Loucy (cell line): ENCODE data around the gene ABAT.
"Not testable (repeated sequence)": the region's sequence is repeated elsewhere in the genome, so short reads cannot be mapped to it uniquely, and the experiment has no call there.

Source experiments
- H2AFZ ChIP-seq: fragments of 200-600 bp; sonication (generic); 2 replicates; pipeline ENCODE4 v1.6.0; 2016; ENCODE audit warnings: antibody characterized with exemption, mild to moderate bottlenecking, low read length, moderate library complexity
- H3F3A ChIP-seq: fragments of 200-600 bp; 2 replicates; pipeline ENCODE4 v1.6.0; 2016; ENCODE audit warnings: antibody characterized with exemption, low read depth, mild to moderate bottlenecking
- H3K27me3 ChIP-seq: fragments of 200-600 bp; sonication (generic); 2 replicates; pipeline ENCODE4 v1.6.1; 2014; ENCODE audit warnings: low read length, mild to moderate bottlenecking; ENCODE audit not compliant: insufficient read depth, poor library complexity, severe bottlenecking
- H3K36me3 ChIP-seq: fragments of 200-600 bp; sonication (generic); 2 replicates; pipeline ENCODE4 v1.6.1; 2016; ENCODE audit warnings: low read length; ENCODE audit not compliant: insufficient read depth
- H3K4me1 ChIP-seq: fragments of 200-600 bp; sonication (generic); 2 replicates; pipeline ENCODE4 v1.5.1; 2014; ENCODE audit warnings: low read length, mild to moderate bottlenecking; ENCODE audit not compliant: insufficient read depth, poor library complexity, severe bottlenecking
- H3K4me2 ChIP-seq: fragments of 200-600 bp; sonication (generic); 2 replicates; pipeline ENCODE4 v1.6.0; 2014; ENCODE audit warnings: antibody characterized with exemption, low read length, low read depth, mild to moderate bottlenecking; ENCODE audit not compliant: poor library complexity, severe bottlenecking
- H3K4me3 ChIP-seq: fragments of 200-600 bp; sonication (generic); 2 replicates; pipeline ENCODE4 v1.5.1; 2014; ENCODE audit warnings: low read length, mild to moderate bottlenecking, mixed read lengths; ENCODE audit not compliant: poor library complexity, severe bottlenecking
- H3K79me2 ChIP-seq: fragments of 200-600 bp; sonication (generic); 2 replicates; pipeline ENCODE4 v1.6.1; 2014; ENCODE audit warnings: low read length; ENCODE audit not compliant: insufficient read depth
- H3K9ac ChIP-seq: fragments of 200-600 bp; sonication (generic); 2 replicates; pipeline ENCODE4 v1.6.0; 2014; ENCODE audit warnings: mild to moderate bottlenecking, low read depth, low read length, moderate library complexity; ENCODE audit not compliant: poor library complexity, severe bottlenecking
- H3K9me2 ChIP-seq: fragments of 200-600 bp; sonication (generic); replicated peaks from 2 replicates; pipeline ENCODE4 v1.6.1; 2016; ENCODE audit warnings: low read depth, low read length, mixed read lengths
- H3K9me3 ChIP-seq: fragments of 200-600 bp; sonication (generic); 2 replicates; pipeline ENCODE4 v1.6.1; 2014; ENCODE audit warnings: mild to moderate bottlenecking, antibody characterized with exemption, low read length, low read depth; ENCODE audit not compliant: insufficient read depth
- H4K20me1 ChIP-seq: fragments of 200-600 bp; sonication (generic); 2 replicates; pipeline ENCODE4 v1.6.0; 2014; ENCODE audit warnings: antibody characterized with exemption, low read length, mild to moderate bottlenecking; ENCODE audit not compliant: insufficient read depth, poor library complexity, severe bottlenecking
- EZH2phosphoT487 ChIP-seq: fragments of 200-600 bp; IDR thresholded peaks from 2 replicates; pipeline ENCODE4 v1.6.1; 2018; ENCODE audit warnings: antibody characterized with exemption, mild to moderate bottlenecking, moderate library complexity, borderline replicate concordance
- TF ChIP-seq, protein P1 (sequence below): fragments of 200-600 bp; sonication (generic); conservative IDR thresholded peaks from 2 replicates; pipeline ENCODE4 v1.5.1; 2014; ENCODE audit warnings: mild to moderate bottlenecking, antibody characterized with exemption, low read length

ABAT gene

DNA sequence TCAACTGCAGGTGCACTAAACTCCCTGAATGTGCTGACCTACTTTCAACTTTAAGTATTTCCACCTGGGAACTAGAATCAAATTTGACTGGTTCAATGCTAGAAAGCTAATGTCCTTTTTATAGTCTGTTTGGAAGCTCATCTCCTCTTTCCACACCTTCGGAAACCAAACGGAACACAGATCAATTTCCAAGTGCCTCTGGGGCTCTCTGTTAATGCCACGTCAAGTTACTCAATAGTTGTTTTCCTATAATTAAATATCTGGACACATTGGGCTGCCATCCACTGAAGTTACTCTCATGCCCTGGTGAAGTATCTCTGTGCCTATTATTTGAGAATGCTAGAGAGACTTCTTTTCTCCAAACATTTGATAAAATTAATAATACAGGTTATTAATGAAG, 29.7 kb downstream of the ABAT start:
- H4K20me1 ChIP-seq = no peaks in the 10 kb centered on the region
- H3K79me2 ChIP-seq = no peaks in the 10 kb centered on the region
- no peaks in the 10 kb centered on the region for H3K27me3 ChIP-seq
- H3K36me3 ChIP-seq = no peaks in the 10 kb centered on the region
- H3K9me2 ChIP-seq = no peaks in the 10 kb centered on the region
- H3K4me3 ChIP-seq = no peak overlapping the region
- no peaks in the 10 kb centered on the region for H3K4me1 ChIP-seq
- no peaks in the 10 kb centered on the region for H3F3A ChIP-seq
- H3K9ac ChIP-seq = no peak overlapping the region
- no peak overlapping the region for H2AFZ ChIP-seq
- no peaks in the 10 kb centered on the region for H3K9me3 ChIP-seq
- TF ChIP-seq EZH2phosphoT487 = no peak
- TF ChIP-seq, protein P1, sequence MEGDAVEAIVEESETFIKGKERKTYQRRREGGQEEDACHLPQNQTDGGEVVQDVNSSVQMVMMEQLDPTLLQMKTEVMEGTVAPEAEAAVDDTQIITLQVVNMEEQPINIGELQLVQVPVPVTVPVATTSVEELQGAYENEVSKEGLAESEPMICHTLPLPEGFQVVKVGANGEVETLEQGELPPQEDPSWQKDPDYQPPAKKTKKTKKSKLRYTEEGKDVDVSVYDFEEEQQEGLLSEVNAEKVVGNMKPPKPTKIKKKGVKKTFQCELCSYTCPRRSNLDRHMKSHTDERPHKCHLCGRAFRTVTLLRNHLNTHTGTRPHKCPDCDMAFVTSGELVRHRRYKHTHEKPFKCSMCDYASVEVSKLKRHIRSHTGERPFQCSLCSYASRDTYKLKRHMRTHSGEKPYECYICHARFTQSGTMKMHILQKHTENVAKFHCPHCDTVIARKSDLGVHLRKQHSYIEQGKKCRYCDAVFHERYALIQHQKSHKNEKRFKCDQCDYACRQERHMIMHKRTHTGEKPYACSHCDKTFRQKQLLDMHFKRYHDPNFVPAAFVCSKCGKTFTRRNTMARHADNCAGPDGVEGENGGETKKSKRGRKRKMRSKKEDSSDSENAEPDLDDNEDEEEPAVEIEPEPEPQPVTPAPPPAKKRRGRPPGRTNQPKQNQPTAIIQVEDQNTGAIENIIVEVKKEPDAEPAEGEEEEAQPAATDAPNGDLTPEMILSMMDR = no peak
- H3K4me2 ChIP-seq = no peak overlapping the region

DNA sequence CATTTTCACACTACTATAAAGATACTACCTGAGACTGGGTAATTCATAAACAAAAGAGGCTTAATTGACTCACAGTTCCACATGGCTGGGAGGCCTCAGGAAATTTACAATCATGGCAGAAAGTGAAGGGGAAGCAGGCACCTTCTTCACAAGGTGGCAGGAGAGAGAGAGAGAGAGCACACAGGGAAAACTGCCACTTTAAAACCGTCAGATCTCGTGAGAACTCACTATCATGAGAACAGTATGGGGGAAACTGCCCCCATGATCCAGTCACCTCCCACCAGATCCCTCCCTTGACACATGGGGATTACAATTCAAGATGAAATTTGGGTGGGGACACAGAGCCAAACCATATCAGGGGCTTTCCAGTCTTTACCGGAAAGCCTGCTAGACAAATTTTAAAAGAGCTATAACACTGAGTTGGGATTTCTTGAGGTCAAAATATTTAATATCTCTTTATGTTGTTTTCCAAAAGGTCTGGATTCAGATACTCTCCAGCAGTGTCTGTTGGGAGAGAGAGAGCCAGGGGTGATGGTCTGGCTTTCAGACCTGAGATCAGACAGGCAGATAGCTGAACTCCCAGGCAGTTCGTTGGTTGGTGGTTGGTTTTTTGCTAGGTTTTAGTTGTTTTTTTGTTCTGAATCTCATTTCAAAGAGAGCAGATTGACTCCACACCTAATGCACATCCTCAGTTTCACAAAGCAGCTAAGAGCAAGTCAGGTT, 30.8 kb downstream of the ABAT start:
- H2AFZ ChIP-seq, H3K9me3 ChIP-seq, H3K9me2 ChIP-seq, H3K79me2 ChIP-seq, H3K27me3 ChIP-seq, H3K4me2 ChIP-seq, H4K20me1 ChIP-seq, H3K4me3 ChIP-seq, H3F3A ChIP-seq, H3K36me3 ChIP-seq, H3K4me1 ChIP-seq, H3K9ac ChIP-seq: not testable (repeated sequence)

DNA sequence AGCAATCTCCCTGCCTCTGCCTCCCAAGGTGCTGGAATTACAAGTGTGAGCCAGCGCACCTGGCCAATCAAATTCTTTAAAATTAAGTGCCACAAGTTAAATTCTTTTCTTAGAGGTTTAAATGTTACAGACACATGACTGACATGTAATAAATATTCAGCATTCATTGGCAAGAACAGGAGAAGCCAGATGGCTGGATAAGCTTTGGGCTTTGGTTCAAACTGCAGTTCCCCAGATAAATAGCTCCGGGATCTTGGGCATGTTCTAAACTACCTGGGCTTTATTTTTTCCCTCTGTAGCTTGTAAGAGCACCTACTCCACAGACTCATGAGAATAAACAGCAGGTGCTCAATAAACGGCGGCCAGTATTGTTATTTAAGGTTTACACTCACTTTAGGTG, 34.1 kb downstream of the ABAT start:
- Histone ChIP-seq H3F3A (no peaks in the 10 kb centered on the region), H3K9me2 (no peaks in the 10 kb centered on the region)
- TF ChIP-seq EZH2phosphoT487 = no peak
- TF ChIP-seq, protein P1 = no peak

DNA sequence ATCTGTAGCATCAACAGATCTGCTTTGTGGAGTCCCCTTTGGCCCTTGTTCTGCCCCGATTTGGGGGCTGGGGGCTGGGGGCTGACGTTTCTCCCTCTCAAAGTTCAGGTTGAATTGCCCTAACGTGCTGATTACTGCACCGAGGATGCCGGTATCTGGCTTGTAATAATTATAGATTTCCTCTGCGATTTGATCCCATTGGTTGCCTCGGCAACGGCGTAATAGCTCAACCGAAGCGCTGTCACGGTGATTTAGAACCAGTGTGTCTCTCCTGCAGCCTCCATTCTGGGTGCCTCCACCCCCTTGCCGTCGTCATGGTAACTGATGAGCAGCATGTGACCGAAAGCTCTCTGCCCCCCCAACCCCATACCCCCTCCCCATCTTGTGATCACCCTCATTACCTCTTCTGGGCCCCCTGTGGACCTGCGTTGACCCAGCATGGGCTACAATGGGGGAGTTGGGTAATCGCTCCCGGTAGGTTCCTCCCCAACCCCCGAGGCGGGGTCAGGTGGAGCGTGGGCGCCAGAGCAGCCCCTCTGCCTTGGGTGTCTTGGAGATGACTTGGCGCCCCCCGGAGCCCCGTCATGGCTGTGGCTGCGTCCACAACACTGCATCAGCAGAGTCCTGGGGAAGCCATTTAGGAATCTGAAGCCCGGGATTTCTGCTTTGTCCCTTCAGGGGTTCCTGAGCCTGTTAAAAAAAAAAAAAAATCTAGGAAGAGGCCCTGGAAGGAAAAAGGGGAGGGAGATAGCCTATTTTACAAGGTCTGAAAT, 38.4 kb downstream of the ABAT start:
- Histone ChIP-seq H3K4me2 (no peak overlapping the region), H3K36me3 (no peaks in the 10 kb centered on the region)
- TF ChIP-seq EZH2phosphoT487 = no peak
- TF ChIP-seq, protein P1 = no peak

More for the DNA sequence above, 34.1 kb downstream of the ABAT start:
- no peaks in the 10 kb centered on the region for H3K4me1 ChIP-seq
- H3K4me2 ChIP-seq = no peak overlapping the region
- no peaks in the 10 kb centered on the region for H3K36me3 ChIP-seq
- no peaks in the 10 kb centered on the region for H3K27me3 ChIP-seq
- no peak overlapping the region for H3K4me3 ChIP-seq
- no peaks in the 10 kb centered on the region for H3K9me3 ChIP-seq
- H4K20me1 ChIP-seq = no peaks in the 10 kb centered on the region
- H2AFZ ChIP-seq = no peak overlapping the region
- no peaks in the 10 kb centered on the region for H3K79me2 ChIP-seq
- H3K9ac ChIP-seq = no peak overlapping the region

More for the DNA sequence above, 38.4 kb downstream of the ABAT start:
- no peaks in the 10 kb centered on the region for H3K27me3 ChIP-seq
- no peak overlapping the region for H3K9ac ChIP-seq
- H3K4me1 ChIP-seq = no peaks in the 10 kb centered on the region
- no peaks in the 10 kb centered on the region for H3K9me3 ChIP-seq
- H3K4me3 ChIP-seq = no peak overlapping the region
- no peak overlapping the region for H2AFZ ChIP-seq
- H3K79me2 ChIP-seq = no peaks in the 10 kb centered on the region
- no peaks in the 10 kb centered on the region for H3K9me2 ChIP-seq
- H3F3A ChIP-seq = no peaks in the 10 kb centered on the region
- H4K20me1 ChIP-seq = no peaks in the 10 kb centered on the region
